PC-3 (cell line): ENCODE results near the gene SIPA1L3. TPM values are rescaled to one million over a fixed set of nuclear protein-coding genes. Genes with fewer than 3 reads are reported as not detected.

Source experiments
- ATAC-seq: fragments of 200-7000 bp; cut with Tn5 transposase; 2 replicates; pipeline ENCODE4 v1.9.1; 2020; ENCODE audit warnings: mild to moderate bottlenecking, moderate library complexity
- BruUV-seq: library from RNA; stranded (reverse); fragments of 400-500 nt; replicated peaks from 2 replicates; lab custom pipeline; 2021; lab: Mats Ljungman, UMichigan
- CTCF ChIA-PET: fragments of 300-600 bp; sonication (Branson Sonifier 250); formaldehyde crosslinking; loops from one replicate; lab custom pipeline; 2022; ENCODE audit warnings: antibody characterized with exemption; lab: Charles Lee
- POLR2A ChIA-PET: fragments of 300-600 bp; sonication (Branson Sonifier 250); formaldehyde crosslinking; loops from one replicate; lab custom pipeline; 2022; ENCODE audit warnings: antibody characterized with exemption; ENCODE audit not compliant: unreplicated experiment; lab: Charles Lee
- DNase-seq: peaks from one replicate; pipeline ENCODE4 v3.0.0-alpha.2; 2015
- H2AFZ ChIP-seq: fragments of 300-600 bp; sonication (generic); 2 replicates; pipeline ENCODE4 v1.6.0; 2016; ENCODE audit warnings: antibody characterized with exemption, low read length
- H3F3A ChIP-seq: fragments of 300-600 bp; sonication (generic); one replicate; pipeline ENCODE4 v1.6.0; 2017; ENCODE audit warnings: antibody characterized with exemption, low read length, control low read depth, mild to moderate bottlenecking; ENCODE audit not compliant: unreplicated experiment
- H3K27ac ChIP-seq: fragments of 300-600 bp; sonication (generic); 2 replicates; pipeline ENCODE4 v1.5.1; 2016; ENCODE audit warnings: mild to moderate bottlenecking, low read length
- H3K27me3 ChIP-seq: fragments of 300-600 bp; sonication (generic); 2 replicates; pipeline ENCODE4 v1.6.1; 2016; ENCODE audit warnings: low read length, mixed read lengths
- H3K36me3 ChIP-seq: fragments of 300-600 bp; sonication (generic); 2 replicates; pipeline ENCODE4 v1.6.1; 2016; ENCODE audit warnings: low read depth, mixed run types, low read length, mixed read lengths
- H3K4me1 ChIP-seq: fragments of 300-600 bp; sonication (generic); 2 replicates; pipeline ENCODE4 v1.5.1; 2016; ENCODE audit warnings: low read length; ENCODE audit not compliant: insufficient read depth
- H3K4me2 ChIP-seq: fragments of 300-600 bp; sonication (generic); 2 replicates; pipeline ENCODE4 v1.6.0; 2016; ENCODE audit warnings: low read length
- H3K4me3 ChIP-seq: fragments of 300-600 bp; sonication (generic); 2 replicates; pipeline ENCODE4 v1.5.1; 2016; ENCODE audit warnings: mild to moderate bottlenecking, low read length, mixed read lengths
- H3K79me2 ChIP-seq: fragments of 300-600 bp; sonication (generic); 2 replicates; pipeline ENCODE4 v1.6.1; 2017; ENCODE audit warnings: low read length, mixed read lengths
- H3K9ac ChIP-seq: fragments of 300-600 bp; sonication (generic); 2 replicates; pipeline ENCODE4 v1.6.0; 2016; ENCODE audit warnings: mild to moderate bottlenecking, low read length
- H3K9me2 ChIP-seq: fragments of 300-600 bp; sonication (generic); replicated peaks from 2 replicates; pipeline ENCODE4 v1.6.1; 2016; ENCODE audit warnings: mixed run types, low read length, mixed read lengths
- H3K9me3 ChIP-seq: fragments of 300-600 bp; sonication (generic); 2 replicates; pipeline ENCODE4 v1.6.1; 2016; ENCODE audit warnings: low read length, mixed read lengths
- H4K20me1 ChIP-seq: fragments of 300-600 bp; sonication (generic); 2 replicates; pipeline ENCODE4 v1.6.1; 2016; ENCODE audit warnings: low read length, mixed read lengths
- EZH2 ChIP-seq: fragments of 300-600 bp; sonication (generic); IDR thresholded peaks from one replicate; pipeline ENCODE4 v1.6.1; 2017; ENCODE audit warnings: antibody characterized with exemption, mild to moderate bottlenecking, low read length; ENCODE audit not compliant: unreplicated experiment
- EZH2phosphoT487 ChIP-seq: fragments of 300-600 bp; sonication (generic); IDR thresholded peaks from 2 replicates; pipeline ENCODE4 v1.6.1; 2018; ENCODE audit warnings: mild to moderate bottlenecking, antibody characterized with exemption, low read length, borderline replicate concordance
- intact Hi-C: fragments of 100-400 bp; cut with micrococcal nuclease; formaldehyde crosslinking; loops from 2 replicates; pipeline ENCODE4 v1.9.0; 2023
- total RNA-seq: library from RNA; depleted of rRNA; stranded (reverse); fragments of >200 nt; gene quantifications from 2 replicates; pipeline ENCODE4 v1.2.3, GENCODE V29; 2014
- TF ChIP-seq, protein P1 (sequence below): fragments of 300-600 bp; sonication (generic); conservative IDR thresholded peaks from 2 replicates; pipeline ENCODE4 v1.5.1; 2017; ENCODE audit warnings: antibody characterized with exemption, low read depth, mild to moderate bottlenecking, low read length

SIPA1L3 gene
- total RNA-seq, 1 experiment from 2014 or later: 38.7 TPM

DNA sequence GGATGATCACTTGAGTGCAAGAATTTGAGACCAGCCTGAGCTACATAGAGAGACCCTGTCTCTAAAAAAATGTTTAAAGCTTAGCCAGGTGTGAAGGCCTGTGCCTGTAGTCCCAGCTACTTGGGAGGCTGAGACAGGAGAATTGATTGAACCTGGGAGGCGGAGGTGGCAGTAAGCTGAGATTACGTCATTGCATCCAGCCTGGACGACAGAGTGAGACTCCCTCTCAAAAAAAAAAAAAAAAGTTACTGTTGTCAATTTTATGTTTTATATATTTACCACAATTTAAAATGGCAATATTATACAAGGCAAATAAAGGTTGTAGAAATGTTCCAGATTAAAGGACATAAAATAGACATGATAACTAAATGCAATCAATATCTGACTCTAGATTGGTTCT, 29.9 kb upstream of the SIPA1L3 start:
- H3K36me3 ChIP-seq: no peaks in the 10 kb centered on the region
- no peak overlapping the region for H3K4me2 ChIP-seq
- POLR2A ChIA-PET: no interaction called here
- H3K9me3 ChIP-seq: no peaks in the 10 kb centered on the region
- no peaks in the 10 kb centered on the region for H3K4me1 ChIP-seq
- no peak overlapping the region for H2AFZ ChIP-seq
- no peak for ATAC-seq
- no peak overlapping the region for H3K4me3 ChIP-seq
- H3K27ac ChIP-seq: no peak overlapping the region
- TF ChIP-seq EZH2phosphoT487 (no peak), EZH2 (no peak)
- TF ChIP-seq, protein P1, sequence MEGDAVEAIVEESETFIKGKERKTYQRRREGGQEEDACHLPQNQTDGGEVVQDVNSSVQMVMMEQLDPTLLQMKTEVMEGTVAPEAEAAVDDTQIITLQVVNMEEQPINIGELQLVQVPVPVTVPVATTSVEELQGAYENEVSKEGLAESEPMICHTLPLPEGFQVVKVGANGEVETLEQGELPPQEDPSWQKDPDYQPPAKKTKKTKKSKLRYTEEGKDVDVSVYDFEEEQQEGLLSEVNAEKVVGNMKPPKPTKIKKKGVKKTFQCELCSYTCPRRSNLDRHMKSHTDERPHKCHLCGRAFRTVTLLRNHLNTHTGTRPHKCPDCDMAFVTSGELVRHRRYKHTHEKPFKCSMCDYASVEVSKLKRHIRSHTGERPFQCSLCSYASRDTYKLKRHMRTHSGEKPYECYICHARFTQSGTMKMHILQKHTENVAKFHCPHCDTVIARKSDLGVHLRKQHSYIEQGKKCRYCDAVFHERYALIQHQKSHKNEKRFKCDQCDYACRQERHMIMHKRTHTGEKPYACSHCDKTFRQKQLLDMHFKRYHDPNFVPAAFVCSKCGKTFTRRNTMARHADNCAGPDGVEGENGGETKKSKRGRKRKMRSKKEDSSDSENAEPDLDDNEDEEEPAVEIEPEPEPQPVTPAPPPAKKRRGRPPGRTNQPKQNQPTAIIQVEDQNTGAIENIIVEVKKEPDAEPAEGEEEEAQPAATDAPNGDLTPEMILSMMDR: no peak
- H3K79me2 ChIP-seq: no peaks in the 10 kb centered on the region
- CTCF ChIA-PET: no interaction called here
- no peaks in the 10 kb centered on the region for H4K20me1 ChIP-seq
- no peaks in the 10 kb centered on the region for H3F3A ChIP-seq
- intact Hi-C loops: no loop called here
- H3K9me2 ChIP-seq: no peaks in the 10 kb centered on the region
- no peaks in the 10 kb centered on the region for H3K27me3 ChIP-seq
- H3K9ac ChIP-seq: no peak overlapping the region
- BruUV-seq: no TSS peak
- DNase-seq: no peak

DNA sequence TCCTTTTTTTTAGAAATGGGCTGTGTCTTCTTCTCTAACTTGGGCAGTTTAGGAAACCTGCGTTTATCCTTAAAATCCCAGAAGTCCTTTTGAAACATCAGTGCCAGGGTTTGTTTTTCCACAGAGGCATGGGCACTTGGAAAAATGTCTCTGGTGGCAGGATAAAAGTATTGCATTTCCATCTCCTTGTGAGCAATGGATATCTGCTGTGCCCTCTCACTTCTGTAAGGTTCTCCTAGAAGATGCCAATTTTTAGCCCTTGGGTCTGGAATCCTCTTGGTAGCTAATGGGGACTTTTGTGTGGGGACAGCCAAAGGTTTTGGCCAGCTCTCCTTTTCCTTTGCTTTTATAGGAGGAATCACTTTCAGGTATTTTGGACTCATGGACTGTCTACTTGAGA, 21.6 kb upstream of the SIPA1L3 start:
- intact Hi-C loops: no loop called here
- Histone ChIP-seq H2AFZ (no peak overlapping the region), H3K4me3 (no peak overlapping the region), H4K20me1 (no peaks in the 10 kb centered on the region), H3F3A (no peaks in the 10 kb centered on the region), H3K4me1 (no peaks in the 10 kb centered on the region), H3K27ac (no peak overlapping the region), H3K27me3 (peaks cover 11% of the 10 kb centered on the region; the same call in 1 of the 2 replicates), H3K79me2 (no peaks in the 10 kb centered on the region), H3K4me2 (no peak overlapping the region), H3K9ac (no peak overlapping the region), H3K9me3 (no peaks in the 10 kb centered on the region), H3K9me2 (no peaks in the 10 kb centered on the region), H3K36me3 (no peaks in the 10 kb centered on the region)
- DNase-seq (no peak), ATAC-seq (no peak)
- ChIA-PET POLR2A (no interaction called here), CTCF (no interaction called here)
- TF ChIP-seq EZH2phosphoT487: no peak
- TF ChIP-seq, protein P1: no peak
- no TSS peak for BruUV-seq

- H3K4me3 ChIP-seq: no peak overlapping the region
- H3K4me2 ChIP-seq: no peak overlapping the region
- H3K9ac ChIP-seq: no peak overlapping the region
- H3K4me1 ChIP-seq: no peaks in the 10 kb centered on the region
- no TSS peak for BruUV-seq
- no peaks in the 10 kb centered on the region for H3K36me3 ChIP-seq
- no peaks in the 10 kb centered on the region for H3K9me2 ChIP-seq
- DNase-seq: no peak
- no peak for ATAC-seq
- intact Hi-C loops: no loop called here
- no peaks in the 10 kb centered on the region for H3K9me3 ChIP-seq
- TF ChIP-seq EZH2 (no peak), EZH2phosphoT487 (no peak)
- TF ChIP-seq, protein P1: no peak
- peaks cover 11% of the 10 kb centered on the region; the same call in 1 of the 2 replicates for H3K27me3 ChIP-seq
- no peak overlapping the region for H2AFZ ChIP-seq
- no peak overlapping the region for H3K27ac ChIP-seq
- POLR2A ChIA-PET: no interaction called here
- H3K79me2 ChIP-seq: no peaks in the 10 kb centered on the region
- CTCF ChIA-PET: no interaction called here
- no peaks in the 10 kb centered on the region for H3F3A ChIP-seq
- no peaks in the 10 kb centered on the region for H4K20me1 ChIP-seq
Measured at GRCh38 chr19:37886571-37886970, 20.4 kb upstream of the SIPA1L3 start.
